ACC112 (cell line): ENCODE data around the gene HACL1.

ENCODE experiments used
- H2AFZ ChIP-seq: fragments of 200-600 bp; sonication (generic); one replicate; pipeline ENCODE4 v1.6.0; 2017; ENCODE audit warnings: antibody characterized with exemption, low read length; ENCODE audit not compliant: unreplicated experiment
- H3K27ac ChIP-seq: fragments of 200-600 bp; sonication (generic); 2 replicates; pipeline ENCODE4 v1.5.1; 2014; ENCODE audit warnings: low read depth, mild to moderate bottlenecking, antibody characterized with exemption, low read length, moderate library complexity
- H3K27me3 ChIP-seq: fragments of 200-600 bp; sonication (generic); 2 replicates; pipeline ENCODE4 v1.6.1; 2014; ENCODE audit warnings: mild to moderate bottlenecking, antibody characterized with exemption, low read length, moderate library complexity, mixed read lengths; ENCODE audit not compliant: insufficient read depth
- H3K36me3 ChIP-seq: fragments of 200-600 bp; sonication (generic); 2 replicates; pipeline ENCODE4 v1.6.1; 2016; ENCODE audit warnings: mild to moderate bottlenecking, antibody characterized with exemption, low read length, moderate library complexity, mixed read lengths; ENCODE audit not compliant: insufficient read depth
- H3K4me1 ChIP-seq: fragments of 200-600 bp; sonication (generic); one replicate; pipeline ENCODE4 v1.6.1; 2016; ENCODE audit warnings: low read length, mixed read lengths; ENCODE audit not compliant: insufficient read depth, unreplicated experiment, control insufficient read depth
- H3K4me3 ChIP-seq: fragments of 200-600 bp; sonication (generic); 2 replicates; pipeline ENCODE4 v1.5.1; 2014; ENCODE audit warnings: mild to moderate bottlenecking, low read depth, low read length
- H3K79me2 ChIP-seq: fragments of 200-600 bp; sonication (generic); one replicate; pipeline ENCODE4 v1.6.0; 2016; ENCODE audit warnings: low read length; ENCODE audit not compliant: control insufficient read depth, unreplicated experiment, insufficient read depth

Gene HACL1

DNA sequence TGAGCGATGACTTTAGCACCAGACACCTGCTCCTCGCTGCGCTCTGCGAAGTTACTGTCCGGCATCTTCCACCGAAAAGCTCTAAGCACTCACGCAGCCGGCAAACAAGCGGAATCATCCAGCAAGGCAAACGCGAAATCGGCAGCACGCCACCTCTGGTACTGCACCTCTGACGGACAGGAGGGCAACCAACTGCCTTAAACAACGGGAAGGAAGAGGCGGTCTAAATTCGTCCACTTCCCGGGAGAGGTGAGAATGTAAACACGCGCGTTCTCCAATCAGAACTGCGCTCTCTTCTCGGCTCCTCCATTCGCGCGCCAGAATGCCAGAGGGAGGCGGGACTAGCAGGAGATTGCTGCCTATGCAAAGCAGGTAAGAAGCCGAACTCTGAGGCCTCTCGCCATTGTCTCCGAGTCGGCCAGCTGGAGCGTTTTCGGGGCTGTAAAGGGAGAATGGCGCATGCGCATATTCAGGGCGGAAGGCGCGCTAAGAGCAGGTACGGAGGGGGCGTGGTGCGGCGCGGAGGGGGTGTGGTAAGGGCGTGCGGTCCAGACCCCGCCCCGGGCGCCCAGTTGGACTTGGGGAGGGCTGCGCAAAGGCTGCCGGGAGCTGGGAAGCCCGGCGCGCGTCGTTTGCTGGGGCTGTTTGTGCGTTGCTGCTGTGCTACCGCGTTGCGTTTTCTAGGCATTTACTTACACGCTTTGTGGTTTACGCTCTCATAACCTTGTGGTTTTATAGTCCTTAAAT lies at the start of gene HACL1, which contains the start of gene BTD:
HACL1 (minus strand) TSS at position 171 of the 747 bp plus-strand sequence; CDS start at position 65, 106 bp downstream.
BTD (plus strand) TSS at position 347 of the 747 bp plus-strand sequence. CDS start 33,695 bp downstream, outside the sequence.
- Histone ChIP-seq H3K36me3 (peaks cover 17% of the 10 kb centered on the region), H3K27ac (peak within 1 kb of the TSS; percentile 72), H3K4me3 (peak within 1 kb of the TSS; percentile 84), H2AFZ (peak within 1 kb of the TSS; percentile 93), H3K27me3 (no peaks in the 10 kb centered on the region), H3K4me1 (peaks cover 13% of the 10 kb centered on the region), H3K79me2 (peaks cover 8% of the 10 kb centered on the region)

DNA sequence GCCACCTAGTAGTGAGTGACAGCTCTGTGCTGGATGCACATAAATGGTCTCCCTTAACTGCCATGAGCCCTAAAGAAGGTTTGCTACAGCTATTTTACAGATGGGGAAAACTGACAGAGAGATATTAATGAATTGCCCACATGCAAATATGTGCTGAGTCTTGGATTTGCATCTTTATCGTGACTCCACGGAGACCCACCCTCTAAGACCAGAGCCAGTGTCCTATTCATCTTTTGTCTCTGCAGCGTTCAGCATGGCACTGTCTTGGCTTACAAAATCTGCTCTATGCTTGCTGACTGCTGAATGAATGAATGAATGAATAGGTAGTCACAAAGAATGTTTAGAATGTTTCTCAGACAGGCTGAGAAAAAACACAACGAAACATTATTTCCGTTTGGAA lies 48.5 kb upstream of the HACL1 start:
- H3K27me3 ChIP-seq, result no peaks in the 10 kb centered on the region
- no peak overlapping the region for H3K27ac ChIP-seq
- no peak overlapping the region for H2AFZ ChIP-seq
- H3K4me3 ChIP-seq, result no peak overlapping the region
- H3K4me1 ChIP-seq, result peaks cover 36% of the 10 kb centered on the region
- H3K36me3 ChIP-seq, result no peaks in the 10 kb centered on the region
- no peaks in the 10 kb centered on the region for H3K79me2 ChIP-seq

DNA sequence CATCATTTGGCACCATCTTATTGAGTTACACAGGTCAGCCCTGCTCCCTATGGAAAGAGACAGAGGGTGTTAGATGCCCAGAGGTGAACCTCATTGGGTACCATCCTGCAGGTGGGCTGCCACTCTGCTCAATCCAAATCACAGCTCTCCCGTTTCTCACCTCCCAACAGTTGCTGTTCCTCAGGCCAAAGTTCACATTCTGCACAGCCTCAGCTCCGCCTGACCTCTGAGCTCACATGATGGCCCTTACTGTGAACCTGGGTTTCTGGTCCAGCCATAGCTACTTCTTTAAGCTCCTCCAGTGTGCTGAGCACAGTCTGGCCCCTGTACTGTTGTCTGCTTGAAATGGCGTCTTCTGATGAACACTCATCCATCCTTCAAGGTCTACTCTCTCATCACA lies 48.0 kb upstream of the HACL1 start:
- Histone ChIP-seq H2AFZ (no peak overlapping the region), H3K4me1 (peaks cover 36% of the 10 kb centered on the region), H3K27me3 (no peaks in the 10 kb centered on the region), H3K4me3 (no peak overlapping the region), H3K79me2 (no peaks in the 10 kb centered on the region), H3K27ac (peak overlapping the region; percentile 100), H3K36me3 (0 out of 2 replicates have a peak, but pooled peaks cover 3% of the 10 kb centered on the region)

DNA sequence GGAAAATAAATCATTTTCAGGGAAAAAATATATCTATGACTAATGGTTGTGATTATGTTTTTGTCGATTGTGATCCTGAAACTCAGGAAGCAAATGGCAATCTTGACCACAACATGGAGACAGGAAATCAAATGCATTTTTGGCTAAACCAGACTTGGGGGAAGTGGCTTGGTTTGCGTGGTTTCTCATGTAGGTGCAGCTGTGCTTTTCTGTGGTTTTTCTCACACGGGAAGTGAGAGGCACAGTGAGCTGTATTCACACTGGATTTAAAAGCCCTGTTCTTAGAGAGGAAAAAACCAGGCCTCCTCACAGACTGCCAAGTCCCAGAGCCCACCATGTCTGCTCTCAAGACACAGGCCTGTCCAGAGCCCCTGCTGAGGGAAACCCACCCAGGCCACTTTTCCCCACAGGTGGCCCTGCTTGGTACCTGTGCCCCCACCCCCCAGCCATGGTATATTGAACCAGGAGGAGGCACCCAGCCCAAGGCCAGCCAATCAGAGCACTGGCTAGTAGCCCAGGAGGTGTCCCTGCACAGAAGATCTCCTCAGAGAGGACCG lies 46.3 kb upstream of the HACL1 start:
- no peaks in the 10 kb centered on the region for H3K79me2 ChIP-seq
- no peaks in the 10 kb centered on the region for H3K27me3 ChIP-seq
- H3K36me3 ChIP-seq, result 0 out of 2 replicates have a peak, but pooled peaks cover 3% of the 10 kb centered on the region
- no peak overlapping the region for H2AFZ ChIP-seq
- H3K27ac ChIP-seq, result peak overlapping the region; percentile 100
- peaks cover 36% of the 10 kb centered on the region for H3K4me1 ChIP-seq
- peak overlapping the region; percentile 62 for H3K4me3 ChIP-seq

DNA sequence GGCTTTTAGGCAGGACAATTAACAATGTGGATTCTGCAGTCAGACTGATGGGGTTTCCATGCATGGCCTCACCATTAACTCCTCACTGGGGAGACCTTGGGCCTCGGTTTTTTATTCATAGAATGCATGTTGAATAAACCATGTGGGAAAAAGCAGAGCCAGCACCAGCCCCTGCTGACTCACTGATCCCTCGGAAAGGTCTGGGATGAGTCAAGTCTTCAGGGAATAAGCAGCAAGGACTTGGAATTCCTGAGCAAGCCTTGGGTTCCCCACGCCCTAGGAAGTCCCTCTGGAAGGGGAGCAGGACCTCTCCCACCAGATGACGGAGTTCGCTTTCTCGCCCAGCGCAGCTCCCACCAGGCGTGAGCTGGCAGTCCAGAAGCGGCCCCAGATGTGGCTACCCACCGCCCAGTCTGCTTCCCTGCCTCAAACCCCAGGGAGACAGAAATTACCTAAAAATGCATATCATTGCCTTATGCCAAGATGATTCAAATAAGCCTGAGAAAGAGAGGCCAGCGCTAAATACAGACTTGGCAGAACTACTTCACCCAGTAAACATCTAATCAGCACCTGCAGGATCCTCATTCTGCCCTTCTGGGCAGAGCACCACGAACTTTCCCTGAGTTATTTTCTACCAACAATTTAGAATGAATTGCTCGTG lies 45.6 kb upstream of the HACL1 start:
- H3K36me3 ChIP-seq, result 0 out of 2 replicates have a peak, but pooled peaks cover 3% of the 10 kb centered on the region
- H3K4me3 ChIP-seq, result peak overlapping the region; percentile 62
- H3K4me1 ChIP-seq, result peaks cover 36% of the 10 kb centered on the region
- H3K79me2 ChIP-seq, result no peaks in the 10 kb centered on the region
- H2AFZ ChIP-seq, result no peak overlapping the region
- H3K27me3 ChIP-seq, result no peaks in the 10 kb centered on the region
- peak overlapping the region; percentile 100 for H3K27ac ChIP-seq

DNA sequence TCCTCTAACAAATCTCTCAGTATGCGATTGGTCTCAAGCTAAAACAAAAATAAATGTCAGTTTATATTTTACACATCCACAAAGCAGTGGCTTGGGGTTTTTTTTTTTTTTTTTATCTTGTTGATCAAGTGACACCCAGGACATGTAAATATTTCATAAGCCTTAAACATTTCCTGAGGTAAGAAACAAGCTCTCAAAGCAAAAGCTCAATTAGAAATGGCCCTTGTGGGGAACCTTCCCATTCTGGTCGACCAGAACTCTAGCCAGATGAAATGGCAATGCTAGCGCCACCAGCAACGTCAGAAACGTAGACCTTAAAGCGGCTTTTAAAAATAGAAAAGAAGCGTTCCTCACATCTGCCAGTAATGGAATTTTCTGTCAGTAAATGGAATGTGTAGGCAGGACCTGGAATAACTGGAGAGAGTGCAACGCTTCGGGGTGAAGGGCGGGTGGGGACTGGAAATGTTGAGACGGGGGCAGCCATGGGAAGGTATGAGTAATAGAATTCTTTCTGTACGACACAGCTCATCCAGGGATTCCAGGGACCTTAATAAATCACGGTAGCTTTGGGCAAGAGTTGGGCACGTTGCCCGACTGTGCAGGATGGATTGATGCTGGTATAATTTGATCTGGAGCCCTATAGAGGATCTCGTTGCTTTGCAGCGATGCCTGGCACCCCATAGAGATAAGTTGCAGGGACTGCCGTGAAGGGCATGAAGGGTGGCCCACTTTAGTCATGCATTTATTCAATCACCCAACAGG lies 44.6 kb upstream of the HACL1 start:
- peak overlapping the region; percentile 31; the same call in 1 of the 2 replicates for H3K4me3 ChIP-seq
- peaks cover 36% of the 10 kb centered on the region for H3K4me1 ChIP-seq
- H3K27me3 ChIP-seq, result no peaks in the 10 kb centered on the region
- H2AFZ ChIP-seq, result no peak overlapping the region
- peak overlapping the region; percentile 100 for H3K27ac ChIP-seq
- H3K36me3 ChIP-seq, result 0 out of 2 replicates have a peak, but pooled peaks cover 3% of the 10 kb centered on the region
- no peaks in the 10 kb centered on the region for H3K79me2 ChIP-seq

DNA sequence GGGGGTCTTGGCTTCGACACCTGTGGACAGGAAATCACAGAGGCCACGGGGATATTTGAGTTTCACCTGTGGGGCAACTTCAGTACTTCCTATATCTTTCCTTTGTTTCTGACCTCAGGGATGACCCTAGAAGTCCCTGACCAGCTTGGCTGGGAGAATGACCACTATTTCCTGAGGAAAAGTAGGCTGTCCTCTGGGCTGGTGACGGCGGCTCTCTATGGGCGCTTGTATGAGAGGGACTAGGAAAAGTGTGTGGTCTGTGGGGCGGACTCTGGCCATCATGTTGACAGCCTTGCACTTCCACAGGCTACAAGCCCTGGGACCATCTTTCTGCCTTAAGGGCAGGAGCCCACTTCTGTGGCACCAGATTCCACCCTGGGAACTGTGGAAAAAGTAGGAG lies 43.9 kb upstream of the HACL1 start:
- no peak overlapping the region for H3K4me3 ChIP-seq
- H2AFZ ChIP-seq, result no peak overlapping the region
- H3K27ac ChIP-seq, result peak overlapping the region; percentile 100
- H3K4me1 ChIP-seq, result peaks cover 36% of the 10 kb centered on the region
- H3K79me2 ChIP-seq, result no peaks in the 10 kb centered on the region
- no peaks in the 10 kb centered on the region for H3K27me3 ChIP-seq
- 0 out of 2 replicates have a peak, but pooled peaks cover 3% of the 10 kb centered on the region for H3K36me3 ChIP-seq

DNA sequence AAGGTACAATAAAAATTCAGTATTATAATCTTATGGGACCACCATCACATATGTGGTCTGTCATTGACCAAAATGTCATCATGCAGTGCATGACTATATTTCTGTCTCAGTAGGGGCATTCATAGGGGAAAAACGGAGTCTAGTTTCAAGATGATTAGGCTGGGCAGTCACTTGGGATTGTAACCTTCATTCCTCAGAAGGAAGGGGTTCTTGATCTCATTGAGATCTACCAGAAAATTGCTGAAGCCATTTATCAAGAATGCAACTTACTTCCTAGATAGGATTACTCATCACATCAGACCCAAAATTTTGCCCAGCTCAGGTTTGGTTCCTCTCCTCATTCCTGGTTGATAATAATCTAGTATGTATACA lies 37.5 kb upstream of the HACL1 start:
- no peaks in the 10 kb centered on the region for H3K36me3 ChIP-seq
- H2AFZ ChIP-seq, result no peak overlapping the region
- no peaks in the 10 kb centered on the region for H3K27me3 ChIP-seq
- H3K79me2 ChIP-seq, result no peaks in the 10 kb centered on the region
- H3K4me1 ChIP-seq, result peaks cover 56% of the 10 kb centered on the region
- peak overlapping the region; percentile 100 for H3K27ac ChIP-seq
- H3K4me3 ChIP-seq, result no peak overlapping the region; the same call in 1 of the 2 replicates

DNA sequence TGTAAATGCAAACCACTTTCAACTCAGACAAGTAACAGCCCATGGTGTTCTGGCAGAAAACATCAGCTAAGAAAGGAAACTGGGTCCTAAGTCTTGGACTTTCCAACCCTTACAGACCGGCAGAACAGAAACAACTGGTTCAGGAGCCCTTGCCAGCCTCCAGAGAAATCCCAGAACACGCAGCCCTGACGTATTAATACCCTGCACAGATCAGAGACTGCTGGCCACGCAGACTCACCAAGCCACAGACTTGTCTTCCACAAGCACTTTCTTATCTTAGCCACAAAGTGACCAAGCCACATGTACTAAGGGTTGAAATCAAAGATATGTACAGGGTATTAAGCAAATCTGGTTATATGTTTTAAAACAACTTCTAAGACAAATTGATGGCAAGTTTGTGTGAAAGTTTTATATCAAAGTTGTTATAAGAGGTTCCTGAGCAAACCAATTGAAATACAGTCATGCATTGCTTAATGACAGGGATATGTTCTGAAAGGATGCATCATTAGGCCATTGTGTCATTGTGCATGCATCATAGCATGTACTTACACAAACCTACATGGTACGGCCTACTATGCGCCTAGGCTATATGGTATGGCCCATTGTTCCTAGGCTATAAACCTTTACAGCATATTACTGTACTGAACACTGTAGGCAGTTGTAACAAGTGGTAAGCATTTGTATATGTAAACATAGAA lies 37.0 kb upstream of the HACL1 start:
- Histone ChIP-seq H2AFZ (no peak overlapping the region), H3K27ac (peak overlapping the region; percentile 100), H3K4me1 (peaks cover 61% of the 10 kb centered on the region), H3K4me3 (no peak overlapping the region; the same call in 1 of the 2 replicates), H3K79me2 (no peaks in the 10 kb centered on the region), H3K36me3 (no peaks in the 10 kb centered on the region), H3K27me3 (no peaks in the 10 kb centered on the region)
